ENCODE measurements around the gene VWA7. TPM values are rescaled to one million over a fixed set of nuclear protein-coding genes. Genes with fewer than 3 reads are reported as not detected.
"Not testable (repeated sequence)": the region's sequence is repeated elsewhere in the genome, so short reads cannot be mapped to it uniquely, and the experiment has no call there.

The VWA7 gene
- total RNA-seq: 1.0 TPM

- H3K9me3 ChIP-seq (ENCODE audit: control insufficient read depth in 3 of 3, low read length in 3 of 3): no peaks in the 10 kb centered on the region
- peak within 1 kb of the TSS; percentile 65 to 74 (median 71) for H3K4me3 ChIP-seq (ENCODE audit: low read length in 3 of 3)
- H3K4me1 ChIP-seq (ENCODE audit: control insufficient read depth in 3 of 3, insufficient read depth in 3 of 3, low read length in 3 of 3): peaks cover 13 to 32% (median 27%) of the 10 kb centered on the region in 3 donors
- no peaks in the 10 kb centered on the region for H3K27me3 ChIP-seq (ENCODE audit: control insufficient read depth in 3 of 3, insufficient read depth in 3 of 3, low read length in 3 of 3)
- H3K27ac ChIP-seq (ENCODE audit: low read depth, low read length): peak within 1 kb of the TSS; percentile 89
- H3K36me3 ChIP-seq (ENCODE audit: control insufficient read depth in 3 of 3, insufficient read depth in 3 of 3, low read length in 3 of 3): peaks cover 29 to 34% (median 33%) of the 10 kb centered on the region in 3 donors
- peak within 1 kb of the TSS; percentile 79 to 86 (median 84) for H3K9ac ChIP-seq (ENCODE audit: low read depth in 1 of 3, low read length in 3 of 3)
Measured at GRCh38 chr6:31776989-31777666, at the start of gene VWA7. Gene VWA7 (minus strand): TSS chr6:31777328. CDS start chr6:31776779, 549 bp downstream.

GRCh38 chr6:31826793-31827285 is 49.7 kb upstream of the VWA7 start:
- Histone ChIP-seq H3K27ac (ENCODE audit: low read depth, low read length) (peak overlapping the region; percentile 99), H3K27me3 (ENCODE audit: control insufficient read depth in 3 of 3, insufficient read depth in 3 of 3, low read length in 3 of 3) (no peaks in the 10 kb centered on the region), H3K9ac (ENCODE audit: low read depth in 1 of 3, low read length in 3 of 3) (peak overlapping the region; percentile 93 to 98 (median 97)), H3K4me3 (ENCODE audit: low read length in 3 of 3) (peak overlapping the region; percentile 80 to 94 (median 85)), H3K4me1 (ENCODE audit: control insufficient read depth in 3 of 3, insufficient read depth in 3 of 3, low read length in 3 of 3) (peaks cover 28 to 34% (median 31%) of the 10 kb centered on the region in 3 donors), H3K36me3 (ENCODE audit: control insufficient read depth in 3 of 3, insufficient read depth in 3 of 3, low read length in 3 of 3) (no peaks in the 10 kb centered on the region), H3K9me3 (ENCODE audit: control insufficient read depth in 3 of 3, low read length in 3 of 3) (no peaks in the 10 kb centered on the region)

- H3K4me1 ChIP-seq (ENCODE audit: control insufficient read depth in 3 of 3, insufficient read depth in 3 of 3, low read length in 3 of 3): peaks cover 25 to 31% (median 30%) of the 10 kb centered on the region in 3 donors
- H3K36me3 ChIP-seq (ENCODE audit: control insufficient read depth in 3 of 3, insufficient read depth in 3 of 3, low read length in 3 of 3): no peaks in the 10 kb centered on the region
- no peaks in the 10 kb centered on the region for H3K9me3 ChIP-seq (ENCODE audit: control insufficient read depth in 3 of 3, low read length in 3 of 3)
- H3K27ac ChIP-seq (ENCODE audit: low read depth, low read length): peak overlapping the region; percentile 100
- H3K4me3 ChIP-seq (ENCODE audit: low read length in 3 of 3): no peak overlapping the region
- H3K27me3 ChIP-seq (ENCODE audit: control insufficient read depth in 3 of 3, insufficient read depth in 3 of 3, low read length in 3 of 3): no peaks in the 10 kb centered on the region
- no peak overlapping the region for H3K9ac ChIP-seq (ENCODE audit: low read depth in 1 of 3, low read length in 3 of 3)
Measured at GRCh38 chr6:31825553-31825952, 48.4 kb upstream of the VWA7 start.

- H3K36me3 ChIP-seq (ENCODE audit: control insufficient read depth in 3 of 3, insufficient read depth in 3 of 3, low read length in 3 of 3); H3K27me3 ChIP-seq (ENCODE audit: control insufficient read depth in 3 of 3, insufficient read depth in 3 of 3, low read length in 3 of 3); H3K9me3 ChIP-seq (ENCODE audit: control insufficient read depth in 3 of 3, low read length in 3 of 3): not testable (repeated sequence)
- H3K4me3 ChIP-seq (ENCODE audit: low read length in 3 of 3): peak overlapping the region in 1 of 3 donors; percentile 86
- H3K9ac ChIP-seq (ENCODE audit: low read depth in 1 of 3, low read length in 3 of 3): peak overlapping the region; percentile 1 to 96 (median 20)
- H3K27ac ChIP-seq (ENCODE audit: low read depth, low read length): peak overlapping the region; percentile 100
- H3K4me1 ChIP-seq (ENCODE audit: control insufficient read depth in 3 of 3, insufficient read depth in 3 of 3, low read length in 3 of 3): peaks cover 39 to 43% (median 41%) of the 10 kb centered on the region in 3 donors
Measured at GRCh38 chr6:31823592-31824196, 46.6 kb upstream of the VWA7 start.

GRCh38 chr6:31822036-31822821 is 45.1 kb upstream of the VWA7 start:
- peak overlapping the region; percentile 93 to 96 (median 96) for H3K9ac ChIP-seq (ENCODE audit: low read depth in 1 of 3, low read length in 3 of 3)
- H3K27ac ChIP-seq (ENCODE audit: low read depth, low read length): peak overlapping the region; percentile 100
- H3K4me3 ChIP-seq (ENCODE audit: low read length in 3 of 3): peak overlapping the region; percentile 78 to 86 (median 79)
- no peaks in the 10 kb centered on the region for H3K36me3 ChIP-seq (ENCODE audit: control insufficient read depth in 3 of 3, insufficient read depth in 3 of 3, low read length in 3 of 3)
- no peaks in the 10 kb centered on the region for H3K27me3 ChIP-seq (ENCODE audit: control insufficient read depth in 3 of 3, insufficient read depth in 3 of 3, low read length in 3 of 3)
- H3K4me1 ChIP-seq (ENCODE audit: control insufficient read depth in 3 of 3, insufficient read depth in 3 of 3, low read length in 3 of 3): peaks cover 39 to 52% (median 45%) of the 10 kb centered on the region in 3 donors
- no peaks in the 10 kb centered on the region for H3K9me3 ChIP-seq (ENCODE audit: control insufficient read depth in 3 of 3, low read length in 3 of 3)

- Histone ChIP-seq H3K27me3 (ENCODE audit: control insufficient read depth in 3 of 3, insufficient read depth in 3 of 3, low read length in 3 of 3) (no peaks in the 10 kb centered on the region), H3K9me3 (ENCODE audit: control insufficient read depth in 3 of 3, low read length in 3 of 3) (no peaks in the 10 kb centered on the region), H3K36me3 (ENCODE audit: control insufficient read depth in 3 of 3, insufficient read depth in 3 of 3, low read length in 3 of 3) (no peaks in the 10 kb centered on the region), H3K4me1 (ENCODE audit: control insufficient read depth in 3 of 3, insufficient read depth in 3 of 3, low read length in 3 of 3) (peaks cover 36 to 49% (median 42%) of the 10 kb centered on the region in 3 donors), H3K9ac (ENCODE audit: low read depth in 1 of 3, low read length in 3 of 3) (peak overlapping the region; percentile 85 to 90 (median 86)), H3K4me3 (ENCODE audit: low read length in 3 of 3) (peak overlapping the region; percentile 78 to 83 (median 79)), H3K27ac (ENCODE audit: low read depth, low read length) (peak overlapping the region; percentile 100)
Measured at GRCh38 chr6:31821301-31822035, 44.3 kb upstream of the VWA7 start.

GRCh38 chr6:31820399-31820798 is 43.3 kb upstream of the VWA7 start:
- Histone ChIP-seq H3K4me3 (ENCODE audit: low read length in 3 of 3) (peak overlapping the region in 1 of 3 donors; percentile 78), H3K4me1 (ENCODE audit: control insufficient read depth in 3 of 3, insufficient read depth in 3 of 3, low read length in 3 of 3) (peaks cover 34 to 46% (median 36%) of the 10 kb centered on the region in 3 donors), H3K27ac (ENCODE audit: low read depth, low read length) (peak overlapping the region; percentile 100), H3K9ac (ENCODE audit: low read depth in 1 of 3, low read length in 3 of 3) (peak overlapping the region in 2 of 3 donors; percentile 85 to 90)
- not testable (repeated sequence) for H3K27me3 ChIP-seq (ENCODE audit: control insufficient read depth in 3 of 3, insufficient read depth in 3 of 3, low read length in 3 of 3); H3K36me3 ChIP-seq (ENCODE audit: control insufficient read depth in 3 of 3, insufficient read depth in 3 of 3, low read length in 3 of 3); H3K9me3 ChIP-seq (ENCODE audit: control insufficient read depth in 3 of 3, low read length in 3 of 3)

GRCh38 chr6:31819871-31820299 is 42.8 kb upstream of the VWA7 start:
- Histone ChIP-seq H3K27me3 (ENCODE audit: control insufficient read depth in 3 of 3, insufficient read depth in 3 of 3, low read length in 3 of 3) (no peaks in the 10 kb centered on the region), H3K4me1 (ENCODE audit: control insufficient read depth in 3 of 3, insufficient read depth in 3 of 3, low read length in 3 of 3) (peaks cover 34 to 46% (median 36%) of the 10 kb centered on the region in 3 donors), H3K4me3 (ENCODE audit: low read length in 3 of 3) (peak overlapping the region; percentile 7 to 54 (median 48)), H3K9me3 (ENCODE audit: control insufficient read depth in 3 of 3, low read length in 3 of 3) (no peaks in the 10 kb centered on the region), H3K36me3 (ENCODE audit: control insufficient read depth in 3 of 3, insufficient read depth in 3 of 3, low read length in 3 of 3) (no peaks in the 10 kb centered on the region), H3K27ac (ENCODE audit: low read depth, low read length) (peak overlapping the region; percentile 100), H3K9ac (ENCODE audit: low read depth in 1 of 3, low read length in 3 of 3) (peak overlapping the region in 1 of 3 donors; percentile 64)

GRCh38 chr6:31817929-31818511 is 40.9 kb upstream of the VWA7 start:
- H3K4me3 ChIP-seq (ENCODE audit: low read length in 3 of 3): peak overlapping the region; percentile 85 to 88 (median 86)
- H3K27ac ChIP-seq (ENCODE audit: low read depth, low read length): peak overlapping the region; percentile 100
- not testable (repeated sequence) for H3K9me3 ChIP-seq (ENCODE audit: control insufficient read depth in 3 of 3, low read length in 3 of 3); H3K36me3 ChIP-seq (ENCODE audit: control insufficient read depth in 3 of 3, insufficient read depth in 3 of 3, low read length in 3 of 3); H3K27me3 ChIP-seq (ENCODE audit: control insufficient read depth in 3 of 3, insufficient read depth in 3 of 3, low read length in 3 of 3)
- H3K9ac ChIP-seq (ENCODE audit: low read depth in 1 of 3, low read length in 3 of 3): peak overlapping the region; percentile 88 to 92 (median 88)
- peaks cover 35 to 44% (median 40%) of the 10 kb centered on the region in 3 donors for H3K4me1 ChIP-seq (ENCODE audit: control insufficient read depth in 3 of 3, insufficient read depth in 3 of 3, low read length in 3 of 3)

Measured in skeletal muscle tissue (tissue), 4 donors.